ENCODE measurements around the gene S100PBP. TPM values are rescaled to one million over a fixed set of nuclear protein-coding genes. Genes with fewer than 3 reads are reported as not detected.

S100PBP gene
- polyA plus RNA-seq, 1 experiment, result 43.7 TPM

DNA sequence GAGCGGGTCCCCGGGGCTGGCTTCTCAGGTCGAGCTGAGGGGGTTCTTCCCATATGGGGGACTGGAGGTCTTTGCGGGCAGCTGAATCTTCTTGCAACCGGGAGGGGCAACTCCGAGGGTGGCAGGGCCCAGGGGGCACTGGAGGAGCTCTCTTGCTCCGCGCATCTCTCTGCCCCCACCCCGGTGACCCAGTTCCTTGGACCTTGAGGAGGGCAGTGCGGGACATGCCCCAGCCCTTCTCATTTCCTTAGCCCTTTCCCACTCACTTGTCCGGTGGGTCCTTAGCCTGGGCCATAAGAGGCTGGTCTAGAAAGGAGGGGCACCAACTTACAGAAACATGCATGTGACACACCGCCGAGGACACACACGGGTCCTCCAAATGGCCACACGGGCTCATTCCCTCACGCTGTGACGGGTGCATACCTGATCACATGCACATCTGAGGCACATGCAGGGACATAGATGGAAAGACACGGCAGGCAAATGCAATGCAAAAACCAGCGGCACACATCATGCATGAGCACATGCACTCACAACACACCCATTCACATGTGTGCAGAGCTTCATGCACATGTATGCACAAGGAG lies 69.5 kb downstream of the S100PBP start:
- TF ChIP-seq, protein P1, sequence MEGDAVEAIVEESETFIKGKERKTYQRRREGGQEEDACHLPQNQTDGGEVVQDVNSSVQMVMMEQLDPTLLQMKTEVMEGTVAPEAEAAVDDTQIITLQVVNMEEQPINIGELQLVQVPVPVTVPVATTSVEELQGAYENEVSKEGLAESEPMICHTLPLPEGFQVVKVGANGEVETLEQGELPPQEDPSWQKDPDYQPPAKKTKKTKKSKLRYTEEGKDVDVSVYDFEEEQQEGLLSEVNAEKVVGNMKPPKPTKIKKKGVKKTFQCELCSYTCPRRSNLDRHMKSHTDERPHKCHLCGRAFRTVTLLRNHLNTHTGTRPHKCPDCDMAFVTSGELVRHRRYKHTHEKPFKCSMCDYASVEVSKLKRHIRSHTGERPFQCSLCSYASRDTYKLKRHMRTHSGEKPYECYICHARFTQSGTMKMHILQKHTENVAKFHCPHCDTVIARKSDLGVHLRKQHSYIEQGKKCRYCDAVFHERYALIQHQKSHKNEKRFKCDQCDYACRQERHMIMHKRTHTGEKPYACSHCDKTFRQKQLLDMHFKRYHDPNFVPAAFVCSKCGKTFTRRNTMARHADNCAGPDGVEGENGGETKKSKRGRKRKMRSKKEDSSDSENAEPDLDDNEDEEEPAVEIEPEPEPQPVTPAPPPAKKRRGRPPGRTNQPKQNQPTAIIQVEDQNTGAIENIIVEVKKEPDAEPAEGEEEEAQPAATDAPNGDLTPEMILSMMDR (IDR thresholded peaks at IDR 0.05; ENCODE audit: low read depth, low read length), result no peak
- H3K9me3 ChIP-seq (ENCODE audit: control insufficient read depth, insufficient read depth, low read length), result peaks cover 3% of the 10 kb centered on the region; the same call in 1 of the 2 replicates
- H3K4me3 ChIP-seq (ENCODE audit: low read depth, low read length), result no peak overlapping the region
- POLR2A ChIA-PET, result no interaction called here
- DNase-seq (ENCODE audit: low read depth, low spot score), result no peak
- peaks cover 62% of the 10 kb centered on the region for H3K27me3 ChIP-seq (ENCODE audit: control insufficient read depth, insufficient read depth, low read length)
- no peak overlapping the region for H3K27ac ChIP-seq (ENCODE audit: low read depth, low read length)
- CTCF ChIA-PET, result interaction anchor here (0.5 to 1.9 kb wide), 14 partner anchors 8 to 211 kb away, joined by 3 to 5 read pairs (median 4); no protein-coding TSS in a partner anchor

DNA sequence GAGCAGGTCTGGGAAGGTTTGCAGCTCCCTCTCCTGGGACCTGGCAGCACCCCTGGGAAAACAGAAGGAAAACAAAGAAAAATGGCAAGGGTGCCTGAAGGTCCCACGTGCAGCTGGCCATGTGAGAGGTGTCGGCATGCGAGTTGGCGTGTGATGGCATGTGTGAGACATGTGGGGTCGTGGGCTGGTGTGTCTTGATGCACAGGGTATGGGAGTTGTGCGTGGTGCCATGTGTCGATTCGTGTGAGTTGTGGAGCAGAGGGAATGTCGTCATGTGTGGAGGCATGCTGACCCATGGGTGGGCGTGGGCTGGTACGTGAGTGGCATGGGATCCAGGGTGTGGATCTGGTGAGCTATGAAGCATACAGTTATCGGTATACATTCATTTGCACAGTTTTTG lies 70.2 kb downstream of the S100PBP start:
- Histone ChIP-seq H3K27me3 (ENCODE audit: control insufficient read depth, insufficient read depth, low read length) (peaks cover 68% of the 10 kb centered on the region), H3K9me3 (ENCODE audit: control insufficient read depth, insufficient read depth, low read length) (peaks cover 3% of the 10 kb centered on the region), H3K27ac (ENCODE audit: low read depth, low read length) (no peak overlapping the region), H3K4me3 (ENCODE audit: low read depth, low read length) (no peak overlapping the region)
- ChIA-PET CTCF (interaction anchor here (1.3 to 1.5 kb wide), 3 partner anchors 15 to 198 kb away, joined by 3 to 4 read pairs (median 4); no protein-coding TSS in a partner anchor), POLR2A (no interaction called here)
- TF ChIP-seq, protein P1 (IDR thresholded peaks at IDR 0.05; ENCODE audit: low read depth, low read length), result no peak
- DNase-seq (ENCODE audit: low read depth, low spot score), result no peak

DNA sequence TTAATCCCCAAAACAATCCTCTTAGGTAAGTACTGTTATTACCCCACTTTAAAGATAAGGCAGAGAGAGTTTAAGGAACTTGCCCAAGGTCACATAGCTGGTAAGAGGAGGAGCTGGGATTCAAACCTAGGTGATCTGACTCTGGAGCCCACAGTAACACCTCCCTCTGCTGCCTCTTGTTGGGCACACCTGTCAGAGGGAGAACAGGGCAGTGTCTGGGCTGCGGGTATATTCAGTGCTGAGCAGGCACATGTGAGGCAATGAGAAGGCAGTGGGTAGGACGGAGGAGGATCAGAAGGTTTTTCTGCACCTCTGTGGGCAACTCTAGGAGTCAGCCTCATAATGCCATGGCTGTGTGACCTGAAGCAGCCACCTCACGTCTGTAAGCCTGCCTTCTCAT lies 70.7 kb downstream of the S100PBP start:
- CTCF ChIA-PET, result interaction anchor here (1.3 kb wide), 1 partner anchor 15 kb away, joined by 3 read pairs; no protein-coding TSS in a partner anchor
- no peak for DNase-seq (ENCODE audit: low read depth, low spot score)
- TF ChIP-seq, protein P1 (IDR thresholded peaks at IDR 0.05; ENCODE audit: low read depth, low read length), result no peak

DNA sequence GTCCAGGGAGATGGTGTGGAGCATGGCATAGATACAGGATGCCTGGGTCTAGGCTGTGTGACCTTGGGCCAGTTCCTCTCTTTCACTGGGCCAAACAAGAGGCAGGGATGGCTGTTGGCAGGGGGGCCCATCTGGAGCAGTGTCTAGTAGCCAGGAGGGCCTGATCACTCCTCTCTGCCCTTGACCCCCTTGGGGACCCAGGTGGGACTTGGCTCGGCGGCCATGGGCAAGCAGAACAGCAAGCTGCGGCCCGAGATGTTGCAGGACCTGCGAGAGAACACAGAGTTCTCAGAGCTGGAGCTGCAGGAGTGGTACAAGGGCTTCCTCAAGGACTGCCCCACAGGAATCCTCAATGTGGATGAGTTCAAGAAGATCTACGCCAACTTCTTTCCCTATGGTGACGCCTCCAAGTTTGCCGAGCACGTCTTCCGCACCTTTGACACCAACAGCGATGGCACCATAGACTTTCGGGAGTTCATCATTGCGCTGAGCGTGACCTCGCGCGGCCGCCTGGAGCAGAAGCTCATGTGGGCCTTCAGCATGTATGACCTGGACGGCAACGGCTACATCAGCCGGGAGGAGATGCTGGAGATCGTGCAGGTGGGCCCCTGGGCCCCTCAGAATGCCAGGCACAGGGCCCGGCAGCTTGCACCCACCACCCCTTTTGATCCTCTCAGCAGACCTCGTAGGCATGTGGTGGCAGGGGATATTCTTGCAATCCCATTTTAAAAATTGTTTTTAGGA lies 71.4 kb downstream of the S100PBP start:
- H3K9me3 ChIP-seq (ENCODE audit: control insufficient read depth, insufficient read depth, low read length), result peaks cover 3% of the 10 kb centered on the region
- H3K27me3 ChIP-seq (ENCODE audit: control insufficient read depth, insufficient read depth, low read length), result peaks cover 65% of the 10 kb centered on the region
- TF ChIP-seq, protein P1 (IDR thresholded peaks at IDR 0.05; ENCODE audit: low read depth, low read length), result no peak
- ChIA-PET CTCF (interaction anchor here (1.3 kb wide), 1 partner anchor 16 kb away, joined by 3 read pairs; no protein-coding TSS in a partner anchor), POLR2A (no interaction called here)
- DNase-seq (ENCODE audit: low read depth, low spot score), result no peak
- no peak overlapping the region for H3K4me3 ChIP-seq (ENCODE audit: low read depth, low read length)
- H3K27ac ChIP-seq (ENCODE audit: low read depth, low read length), result no peak overlapping the region

More for the DNA sequence above, 70.7 kb downstream of the S100PBP start:
- H3K27me3 ChIP-seq (ENCODE audit: control insufficient read depth, insufficient read depth, low read length), result peaks cover 70% of the 10 kb centered on the region
- H3K4me3 ChIP-seq (ENCODE audit: low read depth, low read length), result no peak overlapping the region
- POLR2A ChIA-PET, result no interaction called here
- H3K27ac ChIP-seq (ENCODE audit: low read depth, low read length), result no peak overlapping the region
- H3K9me3 ChIP-seq (ENCODE audit: control insufficient read depth, insufficient read depth, low read length), result peaks cover 3% of the 10 kb centered on the region

Data from AG04450 (cell line).